Motor neuron (in vitro differentiated cells): ENCODE data around the gene ENPP1. TPM values are rescaled to one million over a fixed set of nuclear protein-coding genes. Genes with fewer than 3 reads are reported as not detected.

Experiments
- ATAC-seq, 8 experiments: fragments of 200-7000 bp; cut with Tn5 transposase; replicated peaks in 6 of 8; 2 replicates each; pipeline ENCODE4 v1.8.0; 2021; ENCODE audit warnings: mild to moderate bottlenecking in 8 of 8, moderate library complexity in 8 of 8
- H3K27ac ChIP-seq, 2 donors: fragments of 250-450 bp; sonication (Bioruptor Pico); 2 replicates each; pipeline ENCODE4 v1.9.0; 2021; ENCODE audit warnings: antibody characterized with exemption in 2 of 2, mild to moderate bottlenecking in 2 of 2, moderate library complexity in 1 of 2
- H3K4me1 ChIP-seq, 2 donors: fragments of 250-450 bp; sonication (Bioruptor Pico); replicated peaks in 1 of 2; 2 replicates each; pipeline ENCODE4 v1.6.1; 2021; ENCODE audit warnings: antibody characterized with exemption in 2 of 2, mild to moderate bottlenecking in 2 of 2, moderate library complexity in 1 of 2
- H3K4me3 ChIP-seq, 5 donors: fragments of 250-450 bp; sonication (Bioruptor Pico); 2 replicates each; pipeline ENCODE4 v1.9.0; 2021; ENCODE audit warnings: antibody characterized with exemption in 5 of 5, mild to moderate bottlenecking in 5 of 5, moderate library complexity in 4 of 5
- WGBS, 10 experiments: fragments of 450-650 bp; shearing (Covaris generic); methylation state at CpG; one replicate each; pipeline ENCODE4 v1.0.0; 2022; 5-methylcytosine and 5-hydroxymethylcytosine counted together
- in situ Hi-C, 9 experiments: fragments of 400-800 bp; cut with MboI; loops; one replicate each; pipeline ENCODE4 v1.15.0; 2021; ENCODE audit warnings: low sequenced_read_pairs in 9 of 9, low pct_unique_long_range_greater_than_20kb in 2 of 9; ENCODE audit not compliant: unreplicated experiment in 9 of 9
- total RNA-seq, 8 experiments: library from RNA; unstranded; fragments of 300-600 nt; gene quantifications; 2 replicates each; pipeline versions ENCODE4 v1.2.3 to v1.2.4, GENCODE V29; 2022

ENPP1 gene
- total RNA-seq, 8 experiments from 2014 or later, result 1.0 to 40.2 (median 2.5) TPM

DNA sequence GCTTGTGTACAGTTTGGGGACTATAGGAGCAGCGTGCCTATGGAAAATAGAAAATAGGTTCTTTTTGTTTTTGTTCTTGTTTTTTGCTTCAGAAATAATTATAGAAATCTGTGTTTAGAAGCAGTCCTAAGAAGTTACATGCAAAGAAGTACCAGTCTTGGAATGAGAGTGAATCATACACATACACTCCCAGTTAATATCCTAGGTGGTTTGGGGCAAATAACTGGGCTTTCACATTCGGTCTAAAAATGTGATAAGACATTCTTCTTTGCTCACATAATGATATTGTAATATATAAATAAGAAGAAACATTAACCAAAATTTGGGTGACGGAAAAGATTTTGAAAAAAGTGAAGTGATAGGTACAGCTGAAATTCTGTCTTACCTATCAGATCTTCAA is 61.0 kb downstream of the ENPP1 start:
- ATAC-seq, result no peak
- no peak overlapping the region for H3K4me3 ChIP-seq
- 80 to 100% (median 100%) methylated on average over 1 to 3 of the region's 3 CpGs for WGBS, 10 experiments
- H3K27ac ChIP-seq, result no peak overlapping the region
- in situ Hi-C loops, result no loop called here
- H3K4me1 ChIP-seq, result peaks cover 0 to 4% of the 10 kb centered on the region in 2 donors

DNA sequence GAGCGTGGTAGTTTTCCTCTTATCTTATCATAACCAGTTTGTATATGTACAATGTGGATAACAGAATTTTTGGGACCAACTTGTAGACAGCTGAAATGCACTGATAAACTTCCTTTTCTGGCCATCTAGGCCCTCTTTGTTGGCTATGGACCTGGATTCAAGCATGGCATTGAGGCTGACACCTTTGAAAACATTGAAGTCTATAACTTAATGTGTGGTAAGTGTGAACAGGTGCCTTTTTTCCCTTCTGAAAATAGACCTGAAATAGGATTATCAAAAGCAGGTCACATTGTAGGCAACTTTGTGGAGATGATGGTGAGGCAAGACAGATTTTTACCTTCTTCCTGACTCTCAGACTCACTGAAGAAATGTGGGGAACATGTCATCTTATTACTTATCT is 67.8 kb downstream of the ENPP1 start:
- Histone ChIP-seq H3K4me3 (no peak overlapping the region), H3K27ac (no peak overlapping the region), H3K4me1 (no peaks in the 10 kb centered on the region)
- 60 to 100% (median 92%) methylated on average over 1 of the region's 1 CpG; no CpG with 5 or more reads in 4 of the 10 experiments for WGBS, 10 experiments
- no peak for ATAC-seq
- in situ Hi-C loops, result loop anchor here in 2 of 9 experiments (25.0 kb wide), 1 partner anchor 188 kb away; no protein-coding TSS in a partner anchor

DNA sequence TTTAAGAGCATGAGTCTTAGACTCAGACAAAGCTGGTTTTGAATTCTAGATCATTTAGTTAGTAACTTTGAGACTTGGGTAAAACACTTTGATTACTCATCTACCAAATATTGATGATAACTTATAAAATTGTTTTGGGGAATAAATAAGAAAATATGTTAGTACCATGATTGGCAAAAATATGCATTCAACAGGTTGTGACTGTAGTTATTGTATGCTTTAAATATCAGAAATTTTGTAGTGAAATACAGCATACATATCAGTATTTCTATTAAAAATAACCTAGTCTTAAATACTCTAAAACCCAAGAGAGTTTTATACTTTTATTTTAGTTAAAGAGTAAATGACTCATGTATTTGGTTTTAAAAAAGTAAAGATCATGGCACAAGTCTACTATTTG is 68.7 kb downstream of the ENPP1 start:
- in situ Hi-C loops, result loop anchor here in 2 of 9 experiments (25.0 kb wide), 1 partner anchor 189 kb away; no protein-coding TSS in a partner anchor
- Histone ChIP-seq H3K4me1 (no peaks in the 10 kb centered on the region), H3K27ac (no peak overlapping the region), H3K4me3 (no peak overlapping the region)
- ATAC-seq, result no peak

DNA sequence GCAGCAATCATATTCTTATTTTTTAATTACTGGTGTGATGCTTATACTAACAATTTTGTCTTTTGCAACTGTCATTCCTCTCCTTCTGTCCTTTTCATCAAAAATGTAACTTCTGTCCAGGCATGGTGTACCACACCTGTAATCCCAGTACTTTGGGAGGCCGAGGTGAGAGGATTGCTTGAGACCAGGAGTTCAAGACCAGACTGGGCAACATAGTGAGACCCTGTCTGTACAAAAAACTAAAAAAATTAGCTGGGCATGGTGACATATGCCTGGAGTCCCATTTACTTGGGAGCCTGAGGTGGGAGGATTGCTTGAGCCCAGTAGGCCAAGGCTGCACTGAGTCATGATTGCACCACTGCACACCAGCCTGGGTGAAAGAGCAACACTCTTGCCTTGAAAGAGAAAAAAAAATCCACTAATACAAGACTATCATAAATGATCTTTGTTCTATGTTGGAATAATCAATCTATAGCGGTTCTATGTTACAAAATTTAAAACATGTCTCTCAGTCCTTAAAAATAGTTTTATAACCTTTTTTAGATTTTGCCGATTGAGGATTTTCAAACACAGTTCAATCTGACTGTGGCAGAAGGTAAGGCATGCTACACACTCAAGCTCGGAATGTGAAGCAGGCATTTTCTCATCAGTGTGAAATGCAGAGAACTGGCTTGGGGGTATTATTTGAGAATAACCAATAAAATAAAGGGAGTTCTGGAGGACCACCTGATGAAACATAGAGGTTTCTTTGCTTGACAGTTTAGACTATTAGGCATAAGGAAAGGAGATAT is 70.4 kb downstream of the ENPP1 start:
- no peak overlapping the region for H3K4me3 ChIP-seq
- in situ Hi-C loops, result loop anchor here in 2 of 9 experiments (25.0 kb wide), 1 partner anchor 191 kb away; no protein-coding TSS in a partner anchor
- no peak for ATAC-seq
- 84 to 100% (median 95%) methylated on average over 2 to 4 of the region's 4 CpGs for WGBS, 10 experiments
- no peaks in the 10 kb centered on the region for H3K4me1 ChIP-seq
- H3K27ac ChIP-seq, result no peak overlapping the region

DNA sequence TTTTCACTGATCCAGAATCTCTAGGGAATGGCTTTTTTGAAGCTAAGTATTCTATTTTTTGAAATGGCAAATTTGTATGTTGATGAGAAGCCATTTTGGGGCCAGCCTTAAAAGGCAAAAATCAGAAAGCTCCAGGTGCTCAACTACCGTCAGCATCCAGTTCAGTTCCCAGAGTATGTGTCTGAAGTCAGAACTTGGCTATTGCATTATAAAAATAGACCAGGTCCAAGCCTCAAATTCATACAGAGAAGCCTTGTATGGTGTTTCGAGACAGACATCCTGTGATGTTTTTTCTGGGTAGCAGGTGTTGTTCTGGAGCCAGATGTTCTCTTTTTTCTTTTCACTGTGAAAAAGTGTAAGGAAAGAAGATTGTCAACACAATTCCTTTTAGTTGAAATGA is 75.2 kb downstream of the ENPP1 start:
- H3K27ac ChIP-seq, result no peak overlapping the region
- no peaks in the 10 kb centered on the region for H3K4me1 ChIP-seq
- ATAC-seq, result no peak
- 60 to 100% (median 93%) methylated on average over 1 to 2 of the region's 2 CpGs; no CpG with 5 or more reads in 2 of the 10 experiments for WGBS, 10 experiments
- in situ Hi-C loops, result loop anchor here in 2 of 9 experiments (25.0 kb wide), 1 partner anchor 196 kb away; no protein-coding TSS in a partner anchor
- no peak overlapping the region for H3K4me3 ChIP-seq

DNA sequence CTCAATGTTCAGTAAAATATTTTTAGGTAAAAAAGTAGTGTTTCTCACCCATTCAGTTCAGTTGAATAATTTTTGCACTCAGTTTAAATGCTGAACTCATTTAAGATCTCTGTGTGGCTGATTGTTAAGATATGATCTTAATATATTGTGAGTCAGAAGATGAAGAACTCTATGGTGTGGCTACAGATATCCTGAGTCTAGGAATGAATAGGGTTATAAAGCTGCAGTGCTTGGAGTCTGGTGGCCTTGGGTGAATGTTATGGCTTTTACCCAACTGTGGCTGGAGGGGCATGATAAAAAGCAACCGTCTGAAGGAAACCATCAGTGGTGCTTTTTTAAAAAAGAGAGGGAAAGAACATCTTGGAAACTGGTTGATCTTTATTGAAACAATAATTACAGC is 77.4 kb downstream of the ENPP1 start:
- no peaks in the 10 kb centered on the region for H3K4me1 ChIP-seq
- 20 to 100% (median 80%) methylated on average over 1 of the region's 1 CpG; no CpG with 5 or more reads in 3 of the 10 experiments for WGBS, 10 experiments
- no peak for ATAC-seq
- H3K27ac ChIP-seq, result no peak overlapping the region
- in situ Hi-C loops, result loop anchor here in 2 of 9 experiments (25.0 kb wide), 1 partner anchor 198 kb away; no protein-coding TSS in a partner anchor
- no peak overlapping the region for H3K4me3 ChIP-seq

- in situ Hi-C loops, result loop anchor here in 2 of 9 experiments (25.0 kb wide), 1 partner anchor 199 kb away; no protein-coding TSS in a partner anchor
- no peak for ATAC-seq
- Histone ChIP-seq H3K4me1 (no peaks in the 10 kb centered on the region), H3K4me3 (no peak overlapping the region), H3K27ac (no peak overlapping the region)
- WGBS, 10 experiments, result 83 to 97% (median 92%) methylated on average over 1 to 4 of the region's 4 CpGs
Observed at GRCh38 chr6:131886517-131886916, 78.7 kb downstream of the ENPP1 start.

DNA sequence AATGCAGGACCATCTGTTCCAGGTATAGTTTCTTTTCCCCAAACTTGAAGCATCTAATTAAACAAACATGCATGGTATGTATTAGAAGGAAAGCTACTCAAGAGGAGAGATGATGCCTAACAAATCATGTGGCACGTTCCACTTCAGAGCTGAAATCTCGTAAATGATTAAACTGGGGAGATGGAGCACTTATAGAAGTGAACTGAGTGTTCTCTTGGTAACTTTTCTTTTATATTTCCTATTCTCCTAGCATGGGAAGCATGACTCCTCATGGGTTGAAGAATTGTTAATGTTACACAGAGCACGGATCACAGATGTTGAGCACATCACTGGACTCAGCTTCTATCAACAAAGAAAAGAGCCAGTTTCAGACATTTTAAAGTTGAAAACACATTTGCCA is 82.3 kb downstream of the ENPP1 start:
- 70 to 100% (median 83%) methylated on average over 1 to 3 of the region's 3 CpGs; no CpG with 5 or more reads in 1 of the 10 experiments for WGBS, 10 experiments
- Histone ChIP-seq H3K4me3 (no peak overlapping the region), H3K4me1 (no peaks in the 10 kb centered on the region), H3K27ac (no peak overlapping the region)
- in situ Hi-C loops, result loop anchor here in 2 of 9 experiments (25.0 kb wide), 1 partner anchor 203 kb away; no protein-coding TSS in a partner anchor
- ATAC-seq, result no peak

DNA sequence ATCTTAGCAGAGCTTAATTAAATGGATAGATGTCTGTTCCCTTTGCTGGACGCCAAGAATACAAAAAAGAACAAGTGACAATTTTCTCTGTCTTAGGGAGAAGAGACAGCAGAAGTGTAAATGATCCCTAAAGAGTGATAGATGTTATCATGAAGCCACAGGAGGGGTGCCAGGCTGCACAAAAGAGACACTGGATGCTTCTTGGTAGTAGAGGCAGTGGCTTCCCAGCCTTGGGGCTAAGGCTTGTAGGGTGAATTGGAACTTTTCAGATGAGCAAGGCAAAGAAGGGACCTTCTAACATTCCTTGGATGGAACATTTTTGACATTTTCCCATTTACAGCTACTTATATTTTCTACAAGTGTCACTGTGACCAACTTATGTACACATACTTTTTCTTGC is 85.4 kb downstream of the ENPP1 start:
- H3K4me1 ChIP-seq, result no peaks in the 10 kb centered on the region
- WGBS, 10 experiments, result 75 to 100% (median 82%) methylated on average over 1 of the region's 1 CpG; no CpG with 5 or more reads in 4 of the 10 experiments
- in situ Hi-C loops, result loop anchor here in 2 of 9 experiments (25.0 kb wide), 1 partner anchor 206 kb away; no protein-coding TSS in a partner anchor
- H3K4me3 ChIP-seq, result no peak overlapping the region
- H3K27ac ChIP-seq, result no peak overlapping the region
- no peak for ATAC-seq

- no peak overlapping the region for H3K4me3 ChIP-seq
- WGBS, 10 experiments, result 50 to 93% (median 84%) methylated on average over 1 to 8 of the region's 8 CpGs
- ATAC-seq, result peak in 1 of 8 experiments; percentile 52
- in situ Hi-C loops, result loop anchor here in 2 of 9 experiments (25.0 kb wide), 1 partner anchor 207 kb away; no protein-coding TSS in a partner anchor
- no peaks in the 10 kb centered on the region for H3K4me1 ChIP-seq
- H3K27ac ChIP-seq, result no peak overlapping the region
Observed at GRCh38 chr6:131894493-131895424, 86.9 kb downstream of the ENPP1 start.

GRCh38 chr6:131897050-131897435 is 89.2 kb downstream of the ENPP1 start:
- peak in 1 of 8 experiments; percentile 21 for ATAC-seq
- Histone ChIP-seq H3K4me1 (no peaks in the 10 kb centered on the region), H3K27ac (no peak overlapping the region), H3K4me3 (no peak overlapping the region)
- WGBS, 10 experiments, result 0 to 100% (median 84%) methylated on average over 1 to 3 of the region's 4 CpGs; no CpG with 5 or more reads in 3 of the 10 experiments
- in situ Hi-C loops, result loop anchor here in 2 of 9 experiments (25.0 kb wide), 1 partner anchor 210 kb away; no protein-coding TSS in a partner anchor

DNA sequence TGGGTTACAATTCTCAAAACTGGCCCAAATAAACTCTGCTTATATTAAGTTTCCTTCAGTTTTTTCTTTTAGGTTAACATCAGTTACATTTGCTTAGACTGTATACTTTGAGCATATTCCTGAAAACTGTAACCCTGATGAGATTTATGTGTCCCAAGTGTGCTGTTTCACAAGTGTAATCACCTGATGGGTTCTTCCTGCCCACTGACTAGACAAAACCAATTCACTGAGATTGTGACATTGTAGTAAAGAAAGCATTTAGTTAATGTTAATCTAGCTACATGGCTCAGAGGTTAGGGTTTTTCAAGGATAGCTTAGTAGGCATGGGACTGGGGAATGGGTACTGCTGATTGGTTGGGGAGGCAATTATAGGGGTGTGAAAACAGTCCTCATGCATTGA is 89.8 kb downstream of the ENPP1 start:
- peak in 4 of 8 experiments; percentile 25 to 79 (median 67) for ATAC-seq
- in situ Hi-C loops, result loop anchor here in 2 of 9 experiments (25.0 kb wide), 1 partner anchor 210 kb away; no protein-coding TSS in a partner anchor
- Histone ChIP-seq H3K4me3 (no peak overlapping the region), H3K27ac (no peak overlapping the region), H3K4me1 (no peaks in the 10 kb centered on the region)
